Testis (tissue), 2 donors: ENCODE results near the gene ESCO1.

Experiments
- POLR2A ChIP-seq: fragments of 450-650 bp; IDR thresholded peaks from one replicate; pipeline ENCODE4 v1.6.1; 2017; ENCODE audit warnings: antibody characterized with exemption, mild to moderate bottlenecking, moderate library complexity
- TF ChIP-seq, protein P1 (sequence below), 3 experiments: fragments of 450-650 bp in 2 of 3; fragments of 200-600 bp in 1 of 3; sonication (generic) in 1 of 3; IDR thresholded peaks; one replicate each; pipeline ENCODE4 v1.5.1; 2016 to 2019; ENCODE audit warnings: antibody characterized with exemption in 3 of 3, mild to moderate bottlenecking in 2 of 3, moderate library complexity in 1 of 3

DNA sequence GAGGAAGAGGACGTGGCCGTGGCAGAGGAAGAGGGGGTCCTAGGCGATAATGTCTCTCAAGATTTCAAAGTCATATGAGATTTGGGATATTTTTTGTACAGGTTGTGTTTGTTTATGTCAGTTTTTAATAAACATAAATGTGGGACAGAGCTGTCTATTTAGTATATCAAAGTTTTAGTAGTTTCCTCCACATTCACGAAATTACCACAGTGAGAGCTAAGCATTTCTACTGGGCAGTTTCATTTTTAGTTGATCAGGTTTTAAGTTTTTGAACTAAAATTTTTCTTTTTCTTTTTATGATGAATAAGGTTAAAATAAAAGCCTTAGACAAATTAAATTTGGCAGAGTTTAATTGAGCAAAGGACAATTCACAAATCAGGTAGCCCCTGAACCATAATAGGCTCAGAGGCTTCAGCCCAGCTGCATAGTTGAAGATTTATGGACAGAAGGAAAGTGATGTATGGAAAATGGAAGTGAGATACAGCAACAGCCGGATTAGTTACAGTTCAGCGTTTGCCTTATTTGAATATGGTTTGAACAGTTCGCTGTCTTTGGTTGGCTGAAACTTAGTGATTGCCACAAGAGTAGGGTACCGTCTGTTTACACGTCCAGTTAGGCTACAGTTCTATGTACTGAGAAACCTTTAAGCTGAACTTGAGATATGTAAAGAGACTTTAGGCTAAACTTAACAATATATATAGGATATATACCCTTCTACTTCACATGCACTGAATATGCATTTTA is 28.8 kb upstream of the ESCO1 start:
- no peak for TF ChIP-seq POLR2A
- TF ChIP-seq, protein P1, sequence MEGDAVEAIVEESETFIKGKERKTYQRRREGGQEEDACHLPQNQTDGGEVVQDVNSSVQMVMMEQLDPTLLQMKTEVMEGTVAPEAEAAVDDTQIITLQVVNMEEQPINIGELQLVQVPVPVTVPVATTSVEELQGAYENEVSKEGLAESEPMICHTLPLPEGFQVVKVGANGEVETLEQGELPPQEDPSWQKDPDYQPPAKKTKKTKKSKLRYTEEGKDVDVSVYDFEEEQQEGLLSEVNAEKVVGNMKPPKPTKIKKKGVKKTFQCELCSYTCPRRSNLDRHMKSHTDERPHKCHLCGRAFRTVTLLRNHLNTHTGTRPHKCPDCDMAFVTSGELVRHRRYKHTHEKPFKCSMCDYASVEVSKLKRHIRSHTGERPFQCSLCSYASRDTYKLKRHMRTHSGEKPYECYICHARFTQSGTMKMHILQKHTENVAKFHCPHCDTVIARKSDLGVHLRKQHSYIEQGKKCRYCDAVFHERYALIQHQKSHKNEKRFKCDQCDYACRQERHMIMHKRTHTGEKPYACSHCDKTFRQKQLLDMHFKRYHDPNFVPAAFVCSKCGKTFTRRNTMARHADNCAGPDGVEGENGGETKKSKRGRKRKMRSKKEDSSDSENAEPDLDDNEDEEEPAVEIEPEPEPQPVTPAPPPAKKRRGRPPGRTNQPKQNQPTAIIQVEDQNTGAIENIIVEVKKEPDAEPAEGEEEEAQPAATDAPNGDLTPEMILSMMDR (IDR thresholded peaks at IDR 0.05) = no peak
